ENCODE measurements around the gene RANBP10. TPM values are rescaled to one million over a fixed set of nuclear protein-coding genes. Genes with fewer than 3 reads are reported as not detected.

The RANBP10 gene
- total and polyA plus RNA-seq, 2 of the 13 experiments (the other 11 are each of a cell fraction or from before 2014, with no cell fraction given) = 9.2 to 22.7 TPM

DNA sequence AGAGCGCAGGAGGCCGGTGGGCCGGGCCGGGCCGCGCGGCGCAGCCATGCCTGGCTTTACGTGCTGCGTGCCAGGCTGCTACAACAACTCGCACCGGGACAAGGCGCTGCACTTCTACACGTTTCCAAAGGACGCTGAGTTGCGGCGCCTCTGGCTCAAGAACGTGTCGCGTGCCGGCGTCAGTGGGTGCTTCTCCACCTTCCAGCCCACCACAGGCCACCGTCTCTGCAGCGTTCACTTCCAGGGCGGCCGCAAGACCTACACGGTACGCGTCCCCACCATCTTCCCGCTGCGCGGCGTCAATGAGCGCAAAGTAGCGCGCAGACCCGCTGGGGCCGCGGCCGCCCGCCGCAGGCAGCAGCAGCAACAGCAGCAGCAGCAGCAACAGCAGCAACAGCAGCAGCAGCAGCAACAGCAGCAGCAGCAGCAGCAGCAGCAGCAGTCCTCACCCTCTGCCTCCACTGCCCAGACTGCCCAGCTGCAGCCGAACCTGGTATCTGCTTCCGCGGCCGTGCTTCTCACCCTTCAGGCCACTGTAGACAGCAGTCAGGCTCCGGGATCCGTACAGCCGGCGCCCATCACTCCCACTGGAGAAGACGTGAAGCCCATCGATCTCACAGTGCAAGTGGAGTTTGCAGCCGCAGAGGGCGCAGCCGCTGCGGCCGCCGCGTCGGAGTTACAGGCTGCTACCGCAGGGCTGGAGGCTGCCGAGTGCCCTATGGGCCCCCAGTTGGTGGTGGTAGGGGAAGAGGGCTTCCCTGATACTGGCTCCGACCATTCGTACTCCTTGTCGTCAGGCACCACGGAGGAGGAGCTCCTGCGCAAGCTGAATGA, 36.4 kb upstream of the RANBP10 start (continued):
- TF ChIP-seq THAP9 (CRISPR knock-in tag; IDR thresholded peaks at IDR 0.05; ENCODE audit: borderline replicate concordance) (peak; percentile 63; the same call in 1 of the 2 replicates), FOXP1 (IDR thresholded peaks at IDR 0.05) (no peak), FOXP1 (CRISPR knock-in tag; IDR thresholded peaks at IDR 0.05) (0 out of 2 replicates have a peak, but pooled peaks have one; percentile 5), SIX1 (CRISPR knock-in tag; IDR thresholded peaks at IDR 0.05; ENCODE audit: borderline replicate concordance) (no peak), ZNF614 (CRISPR knock-in tag; IDR thresholded peaks at IDR 0.05; ENCODE audit: borderline replicate concordance) (no peak), RARA (CRISPR knock-in tag; IDR thresholded peaks at IDR 0.05) (no peak; the same call in 1 of the 2 replicates), ZGPAT (CRISPR knock-in tag; IDR thresholded peaks at IDR 0.05) (peak; percentile 54; the same call in 1 of the 2 replicates), ZNF143 (CRISPR knock-in tag; IDR thresholded peaks at IDR 0.05) (no peak), IRF2 (CRISPR knock-in tag; IDR thresholded peaks at IDR 0.05) (no peak), NKX3-1 (CRISPR knock-in tag; IDR thresholded peaks at IDR 0.05) (no peak), GLI4 (CRISPR knock-in tag; IDR thresholded peaks at IDR 0.05; ENCODE audit: borderline replicate concordance) (no peak; the same call in 1 of the 2 replicates), EZH2 (conservative IDR thresholded peaks at IDR 0.05; ENCODE audit: low read depth, low read length) (no peak), ATM (IDR thresholded peaks at IDR 0.05; ENCODE audit: borderline replicate concordance) (no peak), ZNF562 (CRISPR knock-in tag; IDR thresholded peaks at IDR 0.05; ENCODE audit: borderline replicate concordance) (no peak), EEA1 (CRISPR knock-in tag; IDR thresholded peaks at IDR 0.05; ENCODE audit: borderline replicate concordance) (peak; percentile 30), POGZ (CRISPR knock-in tag; IDR thresholded peaks at IDR 0.05) (peak; percentile 27), ZNF605 (CRISPR knock-in tag; IDR thresholded peaks at IDR 0.05) (peak; percentile 73), ZNF367 (CRISPR knock-in tag; IDR thresholded peaks at IDR 0.05; ENCODE audit: borderline replicate concordance) (no peak)
- TF ChIP-seq, protein P1, sequence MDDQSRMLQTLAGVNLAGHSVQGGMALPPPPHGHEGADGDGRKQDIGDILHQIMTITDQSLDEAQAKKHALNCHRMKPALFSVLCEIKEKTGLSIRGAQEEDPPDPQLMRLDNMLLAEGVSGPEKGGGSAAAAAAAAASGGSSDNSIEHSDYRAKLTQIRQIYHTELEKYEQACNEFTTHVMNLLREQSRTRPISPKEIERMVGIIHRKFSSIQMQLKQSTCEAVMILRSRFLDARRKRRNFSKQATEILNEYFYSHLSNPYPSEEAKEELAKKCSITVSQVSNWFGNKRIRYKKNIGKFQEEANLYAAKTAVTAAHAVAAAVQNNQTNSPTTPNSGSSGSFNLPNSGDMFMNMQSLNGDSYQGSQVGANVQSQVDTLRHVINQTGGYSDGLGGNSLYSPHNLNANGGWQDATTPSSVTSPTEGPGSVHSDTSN (CRISPR knock-in tag; IDR thresholded peaks at IDR 0.05; ENCODE audit: borderline replicate concordance) = no peak
- TF ChIP-seq, protein P2, sequence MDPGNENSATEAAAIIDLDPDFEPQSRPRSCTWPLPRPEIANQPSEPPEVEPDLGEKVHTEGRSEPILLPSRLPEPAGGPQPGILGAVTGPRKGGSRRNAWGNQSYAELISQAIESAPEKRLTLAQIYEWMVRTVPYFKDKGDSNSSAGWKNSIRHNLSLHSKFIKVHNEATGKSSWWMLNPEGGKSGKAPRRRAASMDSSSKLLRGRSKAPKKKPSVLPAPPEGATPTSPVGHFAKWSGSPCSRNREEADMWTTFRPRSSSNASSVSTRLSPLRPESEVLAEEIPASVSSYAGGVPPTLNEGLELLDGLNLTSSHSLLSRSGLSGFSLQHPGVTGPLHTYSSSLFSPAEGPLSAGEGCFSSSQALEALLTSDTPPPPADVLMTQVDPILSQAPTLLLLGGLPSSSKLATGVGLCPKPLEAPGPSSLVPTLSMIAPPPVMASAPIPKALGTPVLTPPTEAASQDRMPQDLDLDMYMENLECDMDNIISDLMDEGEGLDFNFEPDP (CRISPR knock-in tag; conservative IDR thresholded peaks at IDR 0.05) = 0 out of 2 replicates have a peak, but pooled peaks have one; percentile 75

Data from HepG2 (cell line).